Measurements from ENCODE around the gene ETV5.
"Not testable (repeated sequence)": the region's sequence is repeated elsewhere in the genome, so short reads cannot be mapped to it uniquely, and the experiment has no call there.

The ETV5 gene

GRCh38 chr3:186067360-186068242 lies 41.3 kb downstream of the ETV5 start:
- no peak for DNase-seq (ENCODE audit: low read depth in 2 of 2)

- DNase-seq (ENCODE audit: low read depth in 2 of 2), result peak in 1 of 2 donors; percentile 14
Observed at GRCh38 chr3:186060222-186060621, 48.7 kb downstream of the ETV5 start.

DNA sequence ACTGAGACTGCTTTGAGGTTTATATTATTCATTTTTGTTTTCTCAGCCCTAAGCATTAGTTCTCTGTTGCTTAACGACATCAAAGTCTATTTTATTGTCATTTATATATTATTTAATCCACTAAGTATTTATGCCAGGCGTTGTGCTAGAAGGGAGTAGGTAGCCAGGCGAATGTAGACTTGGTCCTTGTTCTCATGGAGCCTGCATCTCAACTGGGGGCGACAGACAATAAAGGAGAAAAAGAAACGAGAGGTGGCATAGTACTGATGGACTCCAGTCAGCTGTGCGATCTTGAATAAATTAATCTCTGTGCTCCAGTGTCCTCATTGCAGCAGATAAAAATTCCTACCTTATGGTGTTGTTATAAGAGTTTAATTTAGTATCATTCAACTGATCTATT lies 49.7 kb downstream of the ETV5 start:
- no peak for DNase-seq (ENCODE audit: low read depth in 2 of 2)

GRCh38 chr3:186058225-186058624 lies 50.7 kb downstream of the ETV5 start:
- DNase-seq (ENCODE audit: low read depth in 2 of 2), result no peak

GRCh38 chr3:186057594-186057993 lies 51.3 kb downstream of the ETV5 start:
- DNase-seq (ENCODE audit: low read depth in 2 of 2), result no peak

GRCh38 chr3:186054792-186055352 lies 54.0 kb downstream of the ETV5 start:
- no peak for DNase-seq (ENCODE audit: low read depth in 2 of 2)

DNA sequence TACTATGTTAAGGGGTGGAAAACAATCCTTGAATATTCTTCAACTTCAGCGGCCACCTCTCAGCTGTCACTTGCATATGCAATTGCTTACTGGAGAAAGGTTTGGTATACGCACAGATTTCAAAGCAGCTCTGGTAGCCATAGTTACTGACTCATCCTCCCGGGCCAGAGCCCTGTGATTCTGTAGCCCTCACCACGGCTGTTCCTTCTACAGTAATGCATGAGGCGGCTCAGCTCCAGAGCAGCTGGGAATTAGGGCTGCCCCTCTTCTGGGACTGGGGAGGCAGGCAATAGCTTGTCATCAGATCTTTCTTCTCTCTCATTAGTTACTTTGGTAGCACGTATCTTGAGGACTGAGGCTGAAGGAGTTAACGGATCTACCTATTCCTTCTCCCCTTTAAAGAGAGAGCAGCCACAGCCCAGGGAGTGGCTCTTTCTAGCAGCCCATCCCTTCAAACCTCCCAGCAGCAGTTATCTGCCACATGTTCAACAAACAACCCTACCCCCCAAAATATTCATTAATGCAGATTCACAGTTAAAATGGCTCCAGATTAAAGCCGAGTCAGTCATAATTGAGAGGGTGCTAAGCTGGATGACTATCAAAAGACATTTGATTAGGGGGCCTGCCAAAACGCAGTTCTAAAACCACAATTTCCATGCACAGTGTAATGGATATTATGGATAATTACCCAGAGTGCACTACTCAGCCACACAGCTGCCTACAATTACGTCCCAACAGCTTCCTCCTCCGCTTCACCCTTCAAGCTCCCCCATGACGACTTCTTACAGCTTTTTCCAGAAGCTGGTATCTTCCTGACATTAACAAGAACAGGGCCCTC lies 54.7 kb downstream of the ETV5 start:
- no peak for DNase-seq (ENCODE audit: low read depth in 2 of 2)

GRCh38 chr3:186052096-186052840 lies 56.6 kb downstream of the ETV5 start:
- DNase-seq (ENCODE audit: low read depth in 2 of 2), result no peak

DNA sequence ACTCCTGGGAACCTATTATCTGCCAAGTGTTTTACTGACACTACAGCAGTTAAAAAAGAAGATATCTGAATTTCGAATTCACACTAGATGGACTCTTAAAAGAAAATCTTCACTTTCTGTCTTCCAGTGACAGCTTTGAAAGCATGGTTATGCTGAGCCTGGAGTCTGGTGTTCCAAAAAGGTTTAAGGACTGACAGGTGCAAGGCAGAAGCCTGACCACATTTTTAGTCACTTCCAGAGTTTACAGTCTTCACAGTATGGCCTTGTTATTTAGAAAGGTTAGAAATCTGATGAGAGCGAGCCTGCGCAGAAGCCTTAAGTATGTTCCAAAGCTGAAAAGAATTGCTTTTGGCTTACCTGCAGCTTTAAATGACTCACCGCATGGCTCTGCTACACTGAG lies 59.9 kb downstream of the ETV5 start:
- no peak for DNase-seq (ENCODE audit: low read depth in 2 of 2)

- DNase-seq (ENCODE audit: low read depth in 2 of 2), result no peak
Observed at GRCh38 chr3:186048119-186048518, 60.8 kb downstream of the ETV5 start.

DNA sequence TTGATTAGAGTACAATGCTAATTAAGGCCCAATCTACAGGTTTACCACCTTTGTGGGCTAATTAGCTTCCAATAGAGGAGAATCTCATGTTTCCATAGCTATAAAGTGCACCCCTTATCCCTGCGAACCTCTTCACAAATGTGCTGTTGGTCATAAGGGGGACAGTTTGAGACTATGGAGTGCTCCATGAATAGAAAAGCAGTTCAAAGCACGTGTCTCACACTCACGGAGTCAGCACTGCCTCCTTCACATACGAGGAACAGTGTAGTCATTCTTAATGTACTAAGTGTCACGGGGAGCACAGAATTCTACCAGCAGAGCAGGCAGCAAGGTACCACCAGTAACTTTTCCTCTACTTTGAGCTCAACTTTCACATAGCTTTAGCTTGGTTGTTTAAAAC lies 62.1 kb downstream of the ETV5 start:
- DNase-seq (ENCODE audit: low read depth in 2 of 2), result no peak

GRCh38 chr3:186044968-186045367 lies 63.9 kb downstream of the ETV5 start:
- no peak for DNase-seq (ENCODE audit: low read depth in 2 of 2)

DNA sequence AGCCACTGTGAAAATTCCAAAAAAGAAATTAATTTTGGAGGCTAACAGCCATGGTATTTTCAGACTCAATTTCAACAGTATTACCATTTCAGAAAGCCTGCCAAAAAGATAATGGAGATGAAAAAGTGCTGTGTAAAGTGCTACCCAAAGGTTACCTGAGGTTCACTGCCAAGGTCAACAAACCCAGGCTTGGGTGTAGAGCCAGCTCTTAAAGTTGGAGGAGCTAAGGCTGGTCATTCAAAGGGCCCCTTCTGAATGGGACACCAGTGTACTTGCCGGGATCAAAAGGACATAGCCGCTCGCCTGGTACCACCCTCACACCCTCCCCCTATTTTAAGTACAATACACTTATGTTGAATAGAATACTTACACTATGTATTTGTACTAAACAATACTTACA lies 64.5 kb downstream of the ETV5 start:
- DNase-seq (ENCODE audit: low read depth in 2 of 2), result no peak

GRCh38 chr3:186042521-186043202 lies 66.2 kb downstream of the ETV5 start:
- no peak for DNase-seq (ENCODE audit: low read depth in 2 of 2)

GRCh38 chr3:186042036-186042435 lies 66.9 kb downstream of the ETV5 start:
- no peak for DNase-seq (ENCODE audit: low read depth in 2 of 2)

- DNase-seq (ENCODE audit: low read depth in 2 of 2), result no peak
Observed at GRCh38 chr3:186038360-186038759, 70.5 kb downstream of the ETV5 start.

DNA sequence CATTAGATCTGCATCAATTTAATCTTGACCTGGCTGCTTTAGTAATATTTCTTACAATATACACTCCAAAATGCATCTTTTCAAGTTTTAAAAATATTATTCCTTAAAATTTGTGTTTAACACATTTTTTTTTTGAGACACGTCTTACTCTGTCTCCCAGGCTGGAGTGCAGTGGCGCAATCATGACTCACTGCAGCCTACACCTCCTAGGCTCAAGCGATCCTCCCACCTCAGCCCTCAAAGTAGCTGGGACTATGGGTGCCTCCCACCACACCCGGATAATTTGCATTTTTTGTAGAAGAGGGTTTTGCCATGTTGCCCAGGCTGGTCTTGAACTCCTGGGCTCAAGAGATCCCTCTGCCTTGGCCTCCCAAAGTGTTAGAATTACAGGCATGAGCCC lies 73.6 kb downstream of the ETV5 start:
- no peak for DNase-seq (ENCODE audit: low read depth in 2 of 2)

- no peak for DNase-seq (ENCODE audit: low read depth in 2 of 2)
Observed at GRCh38 chr3:186032321-186032720, 76.6 kb downstream of the ETV5 start.

DNA sequence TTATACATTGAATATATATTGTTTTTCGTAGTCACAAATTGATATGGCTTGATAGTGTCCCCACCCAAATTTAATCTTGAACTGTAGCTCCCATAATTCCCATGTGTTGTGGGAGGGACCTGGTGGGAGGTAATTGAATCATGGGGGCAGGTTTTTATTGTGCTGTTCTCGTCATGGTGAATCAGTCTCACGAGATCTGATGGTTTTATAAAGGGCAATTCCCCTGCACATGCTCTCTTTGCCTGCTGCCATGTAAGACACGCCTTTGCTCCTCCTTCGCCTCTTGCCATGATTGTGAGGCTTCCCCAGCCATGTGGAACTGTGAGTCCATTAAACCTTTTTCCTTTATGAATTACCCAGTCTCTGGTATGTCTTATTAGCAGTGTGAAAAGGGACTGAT lies 82.9 kb downstream of the ETV5 start:
- not testable (repeated sequence) for DNase-seq (ENCODE audit: low read depth in 2 of 2)

- DNase-seq (ENCODE audit: low read depth in 2 of 2), result peak; percentile 32 to 50
Observed at GRCh38 chr3:186025161-186025560, 83.7 kb downstream of the ETV5 start.

DNA sequence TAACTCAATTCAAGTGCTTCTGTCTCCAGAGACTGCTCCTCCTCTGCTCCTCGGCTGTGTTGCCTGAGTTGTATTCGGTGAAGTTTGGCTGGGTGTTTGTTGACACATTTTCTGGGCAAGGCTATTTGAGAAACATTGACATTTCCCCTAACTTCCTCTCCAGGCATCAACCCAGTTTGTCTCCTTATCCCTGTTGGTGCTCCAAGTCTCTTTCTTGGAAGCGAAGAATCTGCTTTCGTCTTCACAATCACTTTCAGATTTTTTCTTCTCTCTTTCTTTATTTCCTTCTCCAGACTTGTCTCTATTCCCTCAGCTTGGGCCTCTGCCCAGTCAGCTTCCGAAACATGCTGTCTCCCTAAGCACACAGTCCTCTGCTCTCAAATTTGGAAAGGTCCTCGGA lies 84.7 kb downstream of the ETV5 start:
- no peak for DNase-seq (ENCODE audit: low read depth in 2 of 2)

All from stimulated activated CD8-positive, alpha-beta memory T cell treated with anti-CD3 and anti-CD28 coated beads, Interleukin-2, amount 100 ng/mL, for 48 hours (primary cell).